22Rv1 (cell line): ENCODE measurements around the gene TMC3.

ENCODE experiments used
- CTCF ChIP-seq: fragments of 450-650 bp; IDR thresholded peaks from 2 replicates; pipeline ENCODE4 v1.5.1; 2017; ENCODE audit warnings: mild to moderate bottlenecking
- ZFX ChIP-seq: fragments of 450-650 bp; IDR thresholded peaks from 2 replicates; pipeline ENCODE4 v1.6.1; 2017; ENCODE audit warnings: antibody characterized with exemption, borderline replicate concordance

GRCh38 chr15:81339851-81340250 lies 34.2 kb downstream of the TMC3 start:
- TF ChIP-seq CTCF, result no peak
- no peak for TF ChIP-seq ZFX
